HepG2 (cell line): ENCODE measurements around the gene PPP1R15A.

Source experiments
- ATF7 ChIP-seq, 2 experiments: fragments of 450-650 bp in 1 of 2; sonication (generic) in 1 of 2; formaldehyde crosslinking in 1 of 2; IDR thresholded peaks; 2 replicates each; pipeline versions ENCODE4 v1.4.0 to v1.6.1; 2016 to 2020; ENCODE audit warnings: antibody characterized with exemption in 1 of 2, mild to moderate bottlenecking in 1 of 2, missing genetic modification reagents in 1 of 2
- FOXO4 ChIP-seq: sonication (generic); formaldehyde crosslinking; conservative IDR thresholded peaks from 2 replicates; pipeline ENCODE4 v1.8.1; 2023; ENCODE audit warnings: missing genetic modification reagents
- GPBP1L1 ChIP-seq: sonication (generic); formaldehyde crosslinking; IDR thresholded peaks from 2 replicates; pipeline ENCODE4 v1.5.0; 2020; ENCODE audit warnings: mild to moderate bottlenecking, missing genetic modification reagents

GRCh38 chr19:48859711-48860572 is 12.3 kb upstream of the PPP1R15A start:
- no peak for TF ChIP-seq ATF7 (IDR thresholded peaks at IDR 0.05)
- TF ChIP-seq ATF7 (CRISPR knock-in tag; IDR thresholded peaks at IDR 0.05) = no peak
- no peak for TF ChIP-seq GPBP1L1
- no peak for TF ChIP-seq FOXO4 (CRISPR knock-in tag)
